T follicular helper cell (primary cell): Measurements from ENCODE around the gene FRMD3.

Experiments used
- DNase-seq: peaks from one replicate; pipeline ENCODE4 v3.0.0-alpha.2; 2020; ENCODE audit warnings: low read depth

The FRMD3 gene

DNA sequence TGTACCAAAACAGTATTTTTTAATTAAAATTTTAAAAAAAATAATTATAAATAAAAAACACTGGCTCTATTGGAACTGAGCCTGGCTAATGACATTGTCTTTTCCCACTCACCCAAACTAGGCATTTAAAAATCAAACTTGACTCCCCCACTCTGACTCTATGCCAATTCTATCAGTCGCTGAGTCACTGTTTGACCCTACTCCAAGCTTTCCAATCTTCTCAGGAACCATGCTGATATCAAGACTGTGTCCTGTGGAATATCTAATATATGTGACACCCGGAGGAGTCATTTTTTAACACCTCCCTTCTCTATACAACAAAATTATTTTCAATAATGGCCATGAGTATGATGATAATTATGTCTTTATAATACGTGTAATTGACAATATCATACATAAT, 303.7 kb downstream of the FRMD3 start:
- DNase-seq = no peak

DNA sequence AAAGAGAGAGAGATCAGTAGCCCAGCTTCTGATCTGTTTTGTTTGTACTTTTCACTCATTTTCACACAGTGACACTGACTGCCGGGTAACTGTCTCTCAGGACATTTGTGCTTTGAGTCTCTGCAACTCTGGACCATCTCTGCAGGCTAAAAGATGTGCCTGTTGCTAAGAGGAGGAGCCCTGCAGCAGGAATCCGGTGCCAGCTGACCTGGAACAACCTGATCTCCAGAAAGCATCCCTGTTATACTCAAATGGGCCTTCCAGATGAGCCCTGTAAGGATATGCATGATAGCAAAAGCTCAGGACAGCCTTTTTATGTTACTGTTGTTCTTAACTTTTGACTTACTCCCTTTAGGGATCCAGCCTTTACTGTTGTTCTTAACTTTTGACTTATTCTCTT, 304.6 kb downstream of the FRMD3 start:
- no peak for DNase-seq

DNA sequence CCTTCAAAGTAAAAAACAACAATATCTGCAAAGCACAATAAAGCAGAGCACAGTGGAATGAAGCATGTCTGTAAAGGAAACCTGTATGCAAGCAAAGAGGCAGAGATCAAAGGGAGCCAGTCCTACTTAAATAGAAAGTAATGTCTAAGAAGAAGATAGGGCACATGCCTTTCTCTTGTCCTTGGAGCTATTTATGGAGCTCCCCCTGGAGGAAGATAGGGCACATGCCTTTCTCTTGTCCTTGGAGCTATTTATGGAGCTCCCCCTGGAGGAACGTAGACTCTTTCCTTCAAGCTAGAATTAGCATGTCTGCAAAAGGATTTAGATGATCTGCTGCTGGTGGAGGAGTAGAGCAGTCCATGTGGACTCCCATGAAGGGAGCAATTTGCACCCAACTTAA, 307.2 kb downstream of the FRMD3 start:
- DNase-seq = no peak

DNA sequence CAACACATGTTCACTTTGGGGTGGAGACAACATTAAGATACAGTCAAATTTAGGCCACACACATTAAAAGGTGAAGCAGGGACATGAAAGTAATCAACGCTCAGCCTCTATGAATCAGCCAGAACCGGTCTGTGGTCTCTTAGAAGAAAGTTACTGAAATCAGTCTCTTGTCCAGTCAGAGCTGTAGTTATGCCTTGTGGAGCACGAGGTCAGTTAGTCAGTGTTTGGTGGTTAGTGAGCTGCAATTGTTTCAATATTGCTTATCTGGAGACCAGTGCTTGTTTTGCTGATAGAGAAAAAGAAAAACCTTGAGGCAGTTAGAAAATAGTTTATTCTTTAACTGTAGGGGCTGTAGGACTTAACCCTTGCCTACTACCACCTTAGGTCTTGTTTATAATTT, 317.5 kb downstream of the FRMD3 start:
- no peak for DNase-seq

DNA sequence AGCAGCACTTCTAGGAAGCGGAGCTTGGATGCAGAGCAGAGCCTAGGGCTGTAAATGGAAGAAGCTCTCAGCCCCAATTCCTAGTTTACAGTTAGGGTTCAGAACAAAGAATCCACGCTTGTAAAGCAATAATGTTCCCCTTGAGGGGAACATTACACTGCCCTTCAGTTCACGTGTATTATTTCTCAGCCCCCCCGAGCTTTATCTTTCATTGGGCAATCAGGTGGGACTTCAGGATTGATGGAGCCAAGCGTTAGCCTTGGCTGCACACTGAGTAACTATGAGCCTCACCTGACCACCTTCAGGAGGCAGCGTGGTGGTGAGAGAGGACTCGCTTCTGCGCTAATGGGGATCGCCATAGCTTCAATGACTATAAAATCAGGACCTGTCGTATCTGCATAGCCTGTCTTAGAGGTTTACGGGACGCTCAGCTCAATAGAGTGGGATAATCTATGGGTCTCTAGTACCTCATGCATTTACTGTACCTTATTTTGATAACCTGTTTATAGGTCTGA, 318.2 kb downstream of the FRMD3 start:
- no peak for DNase-seq

DNA sequence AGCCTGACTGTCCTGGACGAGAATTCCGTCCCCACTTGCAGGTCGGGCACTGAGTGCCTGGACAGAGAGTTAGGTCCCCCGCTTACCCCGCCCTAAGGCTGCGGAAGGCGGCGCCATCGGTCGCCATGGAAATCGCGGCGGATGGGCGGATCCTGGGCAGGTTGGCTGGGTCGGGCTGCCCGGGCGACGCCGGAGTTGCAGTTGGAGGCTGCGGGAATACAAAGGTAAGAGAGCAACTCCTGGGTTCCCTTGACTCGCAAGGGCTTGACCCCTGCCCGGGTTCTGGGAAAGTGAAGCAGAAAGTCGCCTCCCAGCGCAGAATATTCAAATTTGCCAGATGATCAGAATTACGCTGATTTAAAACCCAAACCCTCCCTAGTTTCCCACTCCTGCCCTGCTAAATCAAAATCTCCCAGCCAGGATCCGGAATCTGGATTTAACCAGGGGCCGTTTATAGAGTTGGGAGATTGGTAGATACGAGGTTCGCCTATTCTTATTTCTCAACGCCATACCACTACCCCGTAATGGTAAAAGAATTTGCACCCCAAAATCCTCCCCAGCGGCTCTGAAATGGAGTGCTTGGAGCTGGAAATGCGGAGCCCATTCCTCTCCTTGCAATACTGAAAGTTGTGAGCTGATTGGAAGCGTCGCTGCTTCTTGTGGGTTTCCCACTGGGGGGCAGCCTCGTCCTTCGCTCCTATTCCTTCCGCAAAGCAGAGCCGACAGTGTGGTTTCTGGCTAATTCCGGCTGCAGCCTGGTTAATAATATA, 318.9 kb downstream of the FRMD3 start:
- DNase-seq = no peak

DNA sequence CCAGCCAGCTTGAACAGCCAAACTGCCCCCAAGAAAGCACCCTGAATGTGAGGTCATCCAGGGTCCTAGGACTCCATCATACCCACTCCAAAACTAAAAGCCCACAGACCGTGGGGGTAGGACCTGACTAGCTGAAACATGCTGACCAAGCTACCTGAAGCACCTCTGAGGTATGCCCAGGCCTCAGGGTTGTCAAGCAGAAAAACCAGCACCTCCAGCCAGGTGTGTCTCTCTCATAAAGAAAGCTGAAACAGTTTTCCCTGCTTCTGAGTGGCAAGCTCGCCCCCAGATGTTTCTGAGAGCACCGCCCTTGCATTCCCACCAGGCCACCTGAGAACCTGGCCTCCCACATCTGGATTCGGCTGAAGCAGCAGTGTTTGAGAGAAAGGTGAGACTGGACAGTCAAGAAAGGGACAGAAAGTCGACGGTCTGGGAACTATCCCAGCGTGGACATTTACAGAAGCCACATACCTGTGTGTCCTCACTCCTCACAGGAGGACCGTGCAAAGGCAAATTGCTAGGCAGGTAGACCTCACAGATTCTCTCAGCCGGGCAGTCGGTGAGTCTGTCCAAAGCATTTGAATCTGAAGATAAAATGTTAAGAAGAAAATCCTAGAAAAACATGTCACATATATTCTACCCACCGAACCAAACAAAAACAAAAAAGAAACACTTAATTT, 319.6 kb downstream of the FRMD3 start:
- DNase-seq = no peak

DNA sequence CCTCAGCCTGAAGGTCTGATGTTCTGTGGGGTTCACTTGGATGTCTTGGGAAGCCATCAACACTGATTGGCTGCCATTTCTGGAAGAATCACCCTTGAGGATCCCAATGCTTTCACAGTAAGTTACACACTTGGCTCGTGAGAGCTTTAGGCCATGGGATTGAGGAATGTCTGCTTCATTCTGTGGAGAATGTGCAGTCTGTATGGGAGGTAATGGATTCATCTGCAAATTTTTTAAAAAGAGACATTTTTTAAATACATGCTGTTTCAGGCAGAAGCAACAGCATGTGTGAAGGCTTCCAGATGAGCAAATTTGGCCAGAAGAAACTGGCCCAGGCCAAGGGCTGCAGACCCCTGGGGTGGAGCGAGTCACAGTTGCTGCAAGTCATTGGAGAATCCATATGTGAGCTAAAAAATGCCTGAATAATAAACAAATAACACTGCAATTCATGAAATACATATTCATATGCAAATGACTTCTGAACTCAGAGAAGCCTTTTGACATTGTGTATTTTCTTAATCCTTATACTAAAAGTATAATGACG, 328.9 kb downstream of the FRMD3 start:
- no peak for DNase-seq

DNA sequence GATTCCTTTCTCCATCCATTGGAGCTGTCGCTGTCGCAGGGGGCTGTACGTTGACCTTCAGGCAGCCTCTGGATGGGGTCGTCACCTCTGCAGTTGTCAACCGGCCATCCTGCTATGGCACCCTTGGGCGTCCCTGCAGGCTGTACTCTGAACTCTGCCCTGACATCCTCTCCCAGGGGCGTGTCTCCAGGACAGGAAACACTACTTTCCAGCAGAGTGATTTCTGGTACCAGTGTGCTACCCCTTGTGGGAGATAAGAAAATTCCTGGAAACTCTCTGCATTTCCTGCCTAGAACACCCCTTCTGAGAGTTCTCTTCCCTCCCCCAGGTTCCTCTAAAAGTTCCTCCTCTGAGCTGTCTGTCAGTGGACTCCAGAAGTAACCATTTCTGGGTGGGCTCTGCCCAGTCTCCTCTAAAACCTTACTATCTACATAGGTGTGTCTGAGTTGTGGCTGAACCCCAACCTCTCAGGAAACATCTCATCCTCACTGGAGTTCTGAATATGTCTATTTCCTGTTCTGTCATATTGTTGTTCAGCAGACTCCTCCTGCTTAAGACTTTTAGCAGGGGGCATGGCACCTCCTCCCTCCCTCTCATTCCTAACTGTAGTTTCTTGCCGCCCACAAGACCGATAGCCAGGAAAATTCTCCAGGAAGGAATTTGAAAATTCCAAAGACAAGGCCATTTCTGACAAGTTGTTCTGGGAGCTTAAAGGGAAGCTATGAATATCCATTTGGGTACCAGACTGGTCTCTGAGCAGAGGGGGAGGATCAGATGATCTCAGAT, 329.9 kb downstream of the FRMD3 start:
- no peak for DNase-seq

DNA sequence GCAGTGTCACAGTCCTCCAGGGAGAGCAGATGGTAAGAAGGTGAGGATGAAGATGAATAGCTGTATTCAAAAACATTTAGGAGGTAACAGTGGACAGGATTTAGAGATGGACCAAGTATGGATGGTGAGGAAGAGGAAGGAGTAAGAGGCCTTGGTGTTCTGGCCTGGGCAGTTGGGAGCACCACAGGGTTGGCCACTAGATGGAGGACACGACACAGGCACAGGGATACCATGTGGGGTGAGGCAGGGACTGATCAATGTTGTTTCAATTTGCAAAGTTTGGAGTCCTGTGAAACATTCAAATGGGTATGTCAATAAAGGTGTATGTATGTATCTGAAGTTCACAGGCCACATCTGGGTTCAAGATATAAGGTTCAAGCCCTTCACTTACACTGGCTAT, 334.2 kb downstream of the FRMD3 start:
- DNase-seq = no peak

DNA sequence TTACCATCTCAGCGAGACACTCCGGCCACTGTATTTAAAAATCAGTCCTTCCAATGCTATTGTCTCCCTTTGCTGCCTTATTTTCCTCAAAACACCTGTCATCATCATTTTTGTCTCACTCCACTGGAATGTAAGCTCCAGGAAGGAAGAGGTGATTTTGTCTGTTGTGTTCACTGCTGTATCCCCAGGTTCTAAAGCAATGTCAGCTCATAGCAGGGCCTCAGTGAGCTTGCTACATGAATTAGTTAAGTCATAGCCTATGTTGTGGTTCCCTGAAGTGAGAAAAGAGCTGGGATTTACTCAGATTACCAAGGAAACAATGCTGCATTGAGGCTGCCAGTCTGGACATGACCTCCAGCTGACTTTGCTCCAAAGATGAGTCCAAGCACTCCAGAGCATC, 337.7 kb downstream of the FRMD3 start:
- no peak for DNase-seq

DNA sequence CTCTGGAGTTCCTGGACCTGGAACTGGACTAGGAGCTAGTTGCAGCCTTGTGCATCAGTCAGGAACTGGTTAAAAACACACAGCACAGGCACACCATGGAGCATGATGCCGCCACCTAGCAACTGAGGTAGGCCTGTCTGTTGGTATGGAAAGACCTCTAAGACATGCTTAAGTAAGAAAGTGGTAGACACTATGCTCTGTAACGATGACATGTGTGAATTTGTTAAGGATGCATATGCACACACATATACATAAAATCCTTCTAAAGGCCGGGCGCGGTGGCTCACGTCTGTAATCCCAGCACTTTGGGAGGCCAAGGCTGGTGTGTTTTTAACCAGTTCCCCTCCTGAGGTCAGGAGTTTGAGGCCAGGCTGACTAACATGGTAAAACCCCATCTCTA, 338.4 kb downstream of the FRMD3 start:
- no peak for DNase-seq

DNA sequence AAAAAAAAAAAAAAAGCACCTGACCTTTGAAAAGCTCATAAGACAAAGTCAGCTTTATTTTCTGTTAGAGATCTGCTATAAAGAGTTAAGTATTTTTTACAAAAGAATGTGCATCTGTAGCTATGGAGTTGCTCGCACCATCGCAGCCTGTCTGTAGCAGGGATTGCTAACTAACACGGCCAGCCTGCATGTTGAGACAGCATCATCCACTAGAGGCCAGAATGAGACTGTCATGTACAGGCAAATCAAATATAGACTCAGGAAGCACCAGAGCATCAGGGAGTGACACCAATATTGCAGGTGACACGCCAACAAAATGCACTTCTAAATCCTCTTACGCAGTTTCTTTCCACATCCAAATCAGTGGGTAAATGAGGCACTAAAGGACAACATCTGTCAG, 339.0 kb downstream of the FRMD3 start:
- DNase-seq = no peak

DNA sequence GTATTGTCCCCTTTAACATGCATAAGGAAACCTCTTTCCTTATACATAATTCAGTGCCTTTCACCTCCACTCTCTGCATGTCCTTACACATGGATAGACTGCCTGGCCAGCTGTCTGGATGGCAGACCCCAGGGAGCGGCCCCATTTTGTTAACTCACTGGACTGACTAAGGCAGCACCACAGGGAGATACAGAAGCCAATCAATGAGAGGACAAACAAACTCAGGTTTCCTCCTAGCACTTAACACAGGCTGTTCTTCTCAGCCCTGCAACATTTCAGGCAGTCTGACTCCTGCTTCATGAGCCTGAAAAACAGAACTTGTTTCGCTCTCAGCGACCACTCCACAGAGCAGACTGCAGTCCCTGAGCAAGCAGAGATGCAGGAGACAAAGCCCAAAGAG, 339.8 kb downstream of the FRMD3 start:
- no peak for DNase-seq

DNA sequence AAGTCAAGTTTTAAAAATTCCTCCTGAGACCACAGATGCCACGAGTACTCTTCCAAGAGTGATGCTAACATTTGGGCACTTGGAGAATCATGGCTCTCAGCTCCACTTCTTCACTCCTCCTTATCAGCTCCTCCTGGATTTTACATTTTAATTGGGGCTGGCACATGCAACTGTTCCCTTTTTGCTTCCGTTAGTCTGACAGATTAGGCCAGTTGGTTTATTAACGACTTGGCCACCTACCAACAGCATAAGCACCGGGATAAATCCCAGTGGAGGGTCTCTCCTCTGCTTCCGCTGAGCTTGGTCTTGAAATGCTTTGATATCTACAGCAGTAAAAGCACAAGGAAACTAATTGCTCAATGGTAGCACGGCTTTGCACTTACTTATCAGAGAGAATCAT, 340.6 kb downstream of the FRMD3 start:
- no peak for DNase-seq

DNA sequence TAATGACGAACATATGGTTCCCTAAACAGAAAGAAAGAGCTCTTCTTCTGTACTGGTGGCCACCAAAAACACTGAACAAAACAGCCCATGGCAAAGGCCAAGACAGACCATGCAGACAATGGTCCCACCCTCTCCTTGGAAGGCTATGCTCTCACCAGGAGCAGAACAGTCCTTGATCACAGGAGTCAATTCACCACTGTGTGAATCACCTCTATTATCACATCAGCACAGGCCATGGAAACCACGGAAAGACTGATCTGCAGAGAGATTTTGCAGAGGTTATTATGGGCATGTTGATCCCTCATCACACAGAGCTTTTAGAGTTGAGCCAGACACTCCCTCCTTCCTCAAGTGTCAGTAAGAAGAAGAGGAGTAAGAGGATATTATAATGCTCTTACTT, 341.3 kb downstream of the FRMD3 start:
- no peak for DNase-seq
